Stimulated activated CD4-positive, alpha-beta T cell treated with anti-CD3 and anti-CD28 coated beads, Interleukin-15, amount 100 ng/mL, for 48 hours (primary cell): ENCODE results near the gene RHOB.
"Not testable (repeated sequence)": the region's sequence is repeated elsewhere in the genome, so short reads cannot be mapped to it uniquely, and the experiment has no call there.

Experiments used
- DNase-seq, 2 donors: peaks; one replicate each; pipeline ENCODE4 v3.0.0-alpha.2; 2020; ENCODE audit warnings: low read depth in 2 of 2

Gene RHOB

DNA sequence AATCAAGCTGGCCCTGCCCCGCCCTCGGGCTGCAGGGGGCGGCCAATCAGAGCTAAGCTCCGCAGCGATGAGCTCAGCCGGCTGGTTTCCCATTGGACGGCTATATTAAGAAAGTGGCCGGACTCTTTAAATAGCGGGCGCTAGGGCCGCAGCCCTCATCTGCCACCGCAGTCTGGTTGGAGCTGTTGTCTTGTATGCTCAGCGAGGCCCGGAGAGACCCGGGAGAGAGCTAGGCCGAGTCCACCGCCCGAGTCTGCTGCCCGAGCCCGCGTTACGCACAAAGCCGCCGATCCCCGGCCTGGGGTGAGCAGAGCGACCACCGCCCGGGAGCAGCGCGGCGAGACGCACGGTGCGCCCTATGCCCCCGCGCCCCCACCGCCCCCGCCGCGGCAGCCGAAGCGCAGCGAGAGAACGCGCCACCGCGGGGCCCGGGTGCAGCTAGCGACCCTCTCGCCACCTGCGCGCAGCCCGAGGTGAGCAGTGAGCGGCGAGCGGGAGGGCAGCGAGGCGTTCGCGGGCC, at the start of gene RHOB:
Gene RHOB, plus strand, starts transcription at position 158 of the 520 bp plus-strand sequence. CDS start 392 bp downstream, outside the sequence.
- DNase-seq: peak; percentile 80 to 87

GRCh38 chr2:20397811-20398447, 48.9 kb upstream of the RHOB start:
- no peak for DNase-seq

DNA sequence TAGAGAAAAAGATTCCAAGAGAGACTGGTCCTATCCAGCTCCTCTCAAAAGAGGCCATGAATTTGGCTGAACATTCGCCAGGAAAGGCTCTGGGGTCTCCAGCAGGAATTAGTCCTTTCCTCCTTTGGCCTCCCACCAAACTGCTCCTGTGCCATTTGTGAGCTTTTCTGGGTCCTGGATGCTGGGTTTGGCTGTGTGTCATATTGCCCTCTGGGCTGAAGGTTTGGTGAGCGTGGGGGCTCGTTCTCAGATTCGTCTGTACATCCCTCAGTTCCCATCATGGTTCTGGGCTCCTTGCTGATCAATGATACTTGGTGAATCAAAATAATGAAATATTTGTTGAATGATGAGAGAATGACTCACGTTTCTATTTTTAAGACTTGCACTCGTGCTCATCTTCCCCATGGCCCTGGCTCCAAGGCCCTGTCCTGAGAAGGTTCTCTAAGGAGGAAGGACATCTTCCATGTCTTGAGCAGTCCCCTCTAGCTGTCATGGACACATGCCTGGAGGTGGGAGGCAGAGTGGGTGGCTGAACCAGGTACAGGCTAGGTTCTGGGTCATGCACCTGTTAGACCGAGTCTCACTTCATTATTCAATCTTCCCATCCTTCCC, 47.8 kb upstream of the RHOB start:
- no peak for DNase-seq

DNA sequence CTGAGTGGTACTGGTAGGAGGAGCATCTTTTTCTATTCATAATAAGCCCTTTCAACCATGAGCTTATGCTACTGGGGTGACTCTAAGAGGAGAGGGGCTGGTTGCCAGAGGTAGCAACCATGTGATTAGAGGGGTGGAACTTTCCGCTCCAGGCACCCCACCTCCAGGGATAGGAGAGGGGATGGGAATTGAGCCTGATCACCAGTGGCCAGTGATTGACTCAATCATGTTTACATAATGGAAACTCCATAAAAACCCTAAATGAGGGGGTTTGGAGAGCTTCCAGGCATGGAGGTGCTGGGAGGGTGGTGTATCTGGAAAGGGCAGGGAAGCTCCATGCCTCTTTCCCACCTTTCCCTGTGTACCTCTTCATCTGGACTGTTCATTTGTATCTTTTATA, 46.6 kb upstream of the RHOB start:
- DNase-seq: no peak

- no peak for DNase-seq
These were observed 45.9 kb upstream of the RHOB start for GRCh38 chr2:20400787-20401488.

GRCh38 chr2:20401489-20401835, 45.4 kb upstream of the RHOB start:
- DNase-seq: no peak

DNA sequence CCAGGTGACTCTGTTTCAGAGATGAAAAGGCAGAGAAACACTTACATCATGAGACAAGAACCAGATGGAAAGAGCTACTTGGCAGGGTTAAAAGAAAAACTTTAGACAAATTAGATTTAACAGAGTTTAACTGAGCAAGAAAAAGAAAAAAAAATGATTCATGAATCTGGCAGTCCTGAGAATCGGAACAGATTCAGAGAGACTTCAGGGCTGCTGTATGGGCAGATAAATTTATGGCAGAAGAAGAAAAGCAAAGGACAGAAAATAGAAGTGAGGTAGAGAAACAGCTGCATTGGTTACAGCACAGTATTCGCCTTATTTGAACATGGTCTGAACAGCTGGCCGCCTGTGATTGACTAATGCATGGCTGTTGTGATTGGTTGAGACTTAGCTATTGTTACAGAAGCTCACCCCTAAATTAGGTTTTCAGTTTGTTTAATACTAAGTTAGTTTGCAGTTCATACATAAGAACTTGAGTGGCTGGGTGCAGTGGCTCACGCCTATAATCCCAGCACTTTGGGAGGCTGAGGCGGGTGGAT, 43.0 kb upstream of the RHOB start:
- DNase-seq: no peak

DNA sequence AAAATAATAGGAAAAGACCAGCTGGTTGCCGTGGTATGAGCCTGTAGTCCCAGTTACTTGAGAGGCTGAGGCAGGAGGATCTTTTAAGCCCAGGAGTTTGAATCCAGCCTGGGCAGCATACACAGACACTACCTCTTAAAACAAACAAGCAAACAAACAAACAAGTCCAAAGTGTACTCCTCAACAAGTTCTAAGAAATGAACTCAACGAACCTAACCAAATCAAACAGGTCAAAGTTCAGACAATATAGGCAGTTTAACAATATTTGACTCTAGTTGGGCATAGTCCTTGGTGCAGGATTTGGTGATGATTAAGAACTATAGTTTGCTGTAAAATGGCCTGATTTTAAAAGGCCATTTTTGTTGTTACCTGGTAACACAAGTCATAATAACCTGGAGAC, 41.9 kb upstream of the RHOB start:
- DNase-seq: no peak

DNA sequence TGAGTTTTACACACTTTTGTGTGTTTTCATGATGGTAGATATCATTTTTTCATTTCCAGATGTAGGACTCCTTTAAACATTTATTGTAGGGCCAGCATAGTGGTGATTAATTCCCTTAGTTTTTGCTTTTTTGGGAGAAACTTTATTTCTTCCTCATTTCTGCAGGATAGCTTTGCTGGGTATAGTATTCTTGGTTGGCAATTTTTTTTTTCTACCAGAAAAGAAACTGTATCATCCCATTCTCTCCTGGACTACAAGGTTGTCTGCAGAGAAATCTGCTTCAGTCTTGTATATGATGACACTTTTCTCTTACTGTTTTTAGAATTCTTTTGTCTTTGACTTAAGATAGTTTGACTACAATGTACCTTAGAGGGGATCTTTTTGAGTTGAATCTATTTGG, 37.8 kb upstream of the RHOB start:
- no peak for DNase-seq

GRCh38 chr2:20410556-20411277, 36.2 kb upstream of the RHOB start:
- DNase-seq: no peak

DNA sequence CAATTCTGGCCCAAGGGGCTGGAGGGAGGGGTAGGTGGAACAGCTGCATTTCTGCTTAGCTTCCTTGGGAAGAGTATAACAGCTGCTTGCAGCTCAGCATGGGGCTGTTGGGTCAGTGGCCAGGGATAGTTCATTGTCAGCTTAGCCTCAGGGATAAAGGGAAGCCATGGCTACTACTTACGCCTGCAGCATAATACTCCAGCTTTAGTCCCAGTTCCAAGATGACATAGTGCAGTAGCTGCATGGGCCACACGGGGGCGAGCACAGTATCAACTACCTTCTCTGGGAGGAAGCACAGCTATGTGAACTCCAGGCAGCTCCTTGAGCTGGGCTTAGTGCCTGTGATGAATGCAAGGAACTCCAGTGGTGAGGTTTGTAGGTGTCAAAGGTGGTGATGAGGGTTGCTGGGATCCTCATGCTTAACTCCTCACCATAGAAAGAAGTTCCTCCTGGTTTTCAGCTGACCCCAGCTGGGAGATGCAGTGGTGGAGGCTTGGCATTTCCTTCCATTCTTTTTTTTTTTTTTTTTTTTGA, 35.4 kb upstream of the RHOB start:
- peak; percentile 44 to 65 for DNase-seq

DNA sequence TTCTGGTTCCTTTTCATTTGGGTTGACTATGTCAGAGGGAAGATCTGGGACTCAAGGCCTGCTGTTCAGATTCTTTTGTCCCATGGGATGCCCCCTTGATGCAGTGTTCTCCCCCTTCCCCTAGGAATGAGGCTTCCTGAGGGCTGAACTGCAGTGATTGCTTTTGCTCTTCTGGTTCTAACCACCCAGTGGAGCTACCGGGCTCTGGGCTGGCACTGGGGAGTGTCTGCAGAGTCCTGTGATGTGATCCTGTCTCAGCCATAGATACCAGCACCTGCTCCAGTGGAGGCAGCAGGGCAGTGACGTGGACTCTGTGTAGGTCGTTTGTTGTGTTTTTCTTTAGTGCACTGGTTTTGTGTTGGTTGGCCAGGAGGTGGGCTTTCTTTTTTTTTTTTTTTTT, 32.1 kb upstream of the RHOB start:
- no peak for DNase-seq

- no peak for DNase-seq
These were observed 31.4 kb upstream of the RHOB start for GRCh38 chr2:20415511-20415918.

- DNase-seq: no peak
These were observed 30.2 kb upstream of the RHOB start for GRCh38 chr2:20416723-20417122.

DNA sequence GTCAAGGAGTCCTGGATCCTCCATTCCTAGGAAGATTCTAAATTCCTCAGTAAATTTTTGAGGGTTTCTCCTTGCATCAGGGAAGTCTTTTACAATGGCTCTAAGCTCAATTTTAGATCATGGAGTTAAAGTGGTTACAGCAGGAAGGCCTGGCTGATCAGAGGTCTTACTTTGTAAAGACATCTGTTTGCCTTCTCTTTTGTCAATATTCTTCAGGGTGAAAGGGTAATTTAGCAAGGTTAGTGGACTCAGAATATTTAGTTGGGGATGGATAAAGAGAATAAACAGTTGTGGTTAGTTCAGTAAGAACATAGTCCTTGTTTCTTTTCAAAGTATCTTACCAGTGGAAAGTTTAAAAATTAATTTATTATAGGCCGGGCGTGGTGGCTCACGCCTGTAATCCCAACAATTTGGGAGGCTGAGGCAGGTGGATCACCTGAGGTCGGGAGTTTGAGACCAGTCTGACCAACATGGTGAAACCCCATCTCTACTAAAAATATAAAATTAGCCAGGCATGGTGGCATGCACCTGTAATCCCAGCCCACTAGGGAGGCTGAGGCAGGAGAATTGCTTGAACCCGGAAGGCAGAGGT, 29.5 kb upstream of the RHOB start:
- not testable (repeated sequence) for DNase-seq

- no peak for DNase-seq
These were observed 28.4 kb upstream of the RHOB start for GRCh38 chr2:20418519-20418918.

DNA sequence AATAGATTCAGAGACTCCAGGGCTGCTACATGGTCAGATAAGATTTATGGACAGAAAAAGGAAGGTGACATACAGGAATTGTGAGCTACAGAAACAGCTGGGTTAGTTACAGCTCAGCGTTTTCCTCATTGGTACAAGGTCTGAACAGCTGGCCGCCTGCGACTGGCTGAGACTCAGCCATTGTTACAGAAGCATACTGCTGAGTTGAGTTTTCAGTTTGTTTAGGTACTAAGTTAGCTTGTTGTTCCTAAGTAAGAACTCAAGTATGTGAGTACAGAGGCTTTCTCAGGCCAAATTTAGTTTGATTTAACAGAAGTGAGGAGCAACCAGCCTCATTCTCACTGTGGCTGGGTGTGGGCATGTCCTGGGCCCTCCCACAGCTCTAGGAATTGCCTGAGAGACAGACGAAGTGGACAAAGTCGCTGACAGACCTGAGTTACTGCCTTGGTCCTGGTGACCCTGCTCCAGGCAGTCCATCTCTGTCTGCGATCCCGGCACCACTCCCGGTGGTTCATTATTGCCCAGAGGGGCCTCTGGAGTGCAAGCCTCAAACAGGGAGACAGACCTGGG, 27.8 kb upstream of the RHOB start:
- DNase-seq: no peak

DNA sequence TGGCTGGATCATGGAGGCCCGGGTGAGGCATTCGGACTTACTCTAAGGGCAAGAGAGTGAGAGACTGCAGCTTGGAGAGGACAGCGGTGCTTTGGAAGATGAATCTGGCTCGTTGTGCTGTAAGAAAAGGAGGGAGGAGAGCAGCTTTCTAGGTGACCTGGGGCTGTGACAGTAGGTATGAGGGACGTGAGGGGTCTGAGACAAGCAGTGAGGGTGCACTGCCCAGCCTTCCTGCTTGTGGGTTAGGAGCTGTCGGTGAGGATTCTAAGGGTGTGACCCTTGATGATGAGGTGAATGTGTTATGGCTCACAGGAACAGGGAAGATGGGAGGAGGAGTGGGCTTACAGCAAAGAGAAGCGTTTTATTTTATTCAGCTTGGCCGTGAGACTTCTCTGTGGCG, 27.1 kb upstream of the RHOB start:
- DNase-seq: no peak

GRCh38 chr2:20421336-20421987, 25.4 kb upstream of the RHOB start:
- DNase-seq: no peak

GRCh38 chr2:20421988-20422370, 24.9 kb upstream of the RHOB start:
- DNase-seq: no peak
